GM12878 (cell line): ENCODE data around the gene SLC11A2. TPM values are rescaled to one million over a fixed set of nuclear protein-coding genes. Genes with fewer than 3 reads are reported as not detected.

Source experiments
- ATF7 ChIP-seq: fragments of 450-650 bp; IDR thresholded peaks from 2 replicates; pipeline ENCODE4 v1.6.1; 2016; ENCODE audit warnings: low read depth, mild to moderate bottlenecking
- CEBPB ChIP-seq, 2 experiments: fragments of 150-350 bp in 1 of 2; IDR thresholded peaks; 2 replicates each; pipeline ENCODE4 v1.6.1; 2012 to 2014; ENCODE audit warnings: low read depth in 2 of 2, low read length in 2 of 2, borderline replicate concordance in 1 of 2, inconsistent platforms in 1 of 2
- E2F8 ChIP-seq: fragments of 450-650 bp; IDR thresholded peaks from 2 replicates; pipeline ENCODE4 v1.6.1; 2018; ENCODE audit warnings: mild to moderate bottlenecking, low read depth, moderate library complexity; ENCODE audit not compliant: partially characterized antibody
- EGR1 ChIP-seq, 2 experiments: IDR thresholded peaks; 1 replicate in 1 of 2; 2 replicates in 1 of 2; pipeline ENCODE4 v1.6.1; 2011 to 2012; ENCODE audit warnings: low read depth in 2 of 2, low read length in 2 of 2, borderline replicate concordance in 1 of 2, mild to moderate bottlenecking in 1 of 2, moderate library complexity in 1 of 2
- ESRRA ChIP-seq: IDR thresholded peaks from 2 replicates; pipeline ENCODE4 v1.6.1; 2012; ENCODE audit warnings: mild to moderate bottlenecking, low read length, improper control_type of control experiment
- MXI1 ChIP-seq: fragments of 150-350 bp; IDR thresholded peaks from 2 replicates; pipeline ENCODE4 v1.6.1; 2011; ENCODE audit warnings: low read depth, mild to moderate bottlenecking, inconsistent platforms, low read length, improper control_type of control experiment
- PKNOX1 ChIP-seq: fragments of 450-650 bp; IDR thresholded peaks from 2 replicates; pipeline ENCODE4 v1.6.1; 2016; ENCODE audit warnings: mild to moderate bottlenecking
- POLR2A ChIP-seq: IDR thresholded peaks from 2 replicates; pipeline ENCODE4 v1.6.1; 2011; ENCODE audit warnings: low read depth, mild to moderate bottlenecking, low read length
- POLR2AphosphoS5 ChIP-seq: IDR thresholded peaks from 2 replicates; pipeline ENCODE4 v1.6.1; 2011; ENCODE audit warnings: mild to moderate bottlenecking, low read length, inconsistent platforms
- POU2F2 ChIP-seq: IDR thresholded peaks from 3 replicates; pipeline ENCODE4 v1.6.1; 2011; ENCODE audit warnings: low read depth, mild to moderate bottlenecking, low read length, borderline replicate concordance
- RELA ChIP-seq: fragments of 450-650 bp; IDR thresholded peaks from 2 replicates; pipeline ENCODE4 v1.8.0; 2014; ENCODE audit warnings: borderline replicate concordance; ENCODE audit not compliant: partially characterized antibody
- SMC3 ChIP-seq: IDR thresholded peaks from 2 replicates; pipeline ENCODE4 v1.6.1; 2011; ENCODE audit warnings: low read length, improper control_type of control experiment, borderline replicate concordance
- SREBF1 ChIP-seq: IDR thresholded peaks from 2 replicates; pipeline ENCODE4 v1.6.1; 2012; ENCODE audit warnings: mild to moderate bottlenecking, low read length
- SUZ12 ChIP-seq: fragments of 200-600 bp; sonication (generic); IDR thresholded peaks from one replicate; pipeline ENCODE4 v1.6.1; 2018; ENCODE audit warnings: antibody characterized with exemption, mild to moderate bottlenecking; ENCODE audit not compliant: unreplicated experiment
- ZBTB40 ChIP-seq: fragments of 450-650 bp; IDR thresholded peaks from 2 replicates; pipeline ENCODE4 v1.6.1; 2016; ENCODE audit warnings: mild to moderate bottlenecking, moderate library complexity, borderline replicate concordance
- ZNF207 ChIP-seq: fragments of 450-650 bp; IDR thresholded peaks from 2 replicates; pipeline ENCODE4 v1.6.1; 2014; ENCODE audit warnings: antibody characterized with exemption, mild to moderate bottlenecking, borderline replicate concordance
- ZNF217 ChIP-seq: fragments of 450-650 bp; IDR thresholded peaks from 2 replicates; pipeline ENCODE4 v1.6.1; 2017; ENCODE audit warnings: antibody characterized with exemption, mild to moderate bottlenecking
- ZSCAN29 ChIP-seq: fragments of 450-650 bp; IDR thresholded peaks from 2 replicates; pipeline ENCODE4 v1.6.1; 2017; ENCODE audit warnings: mild to moderate bottlenecking, moderate library complexity
- ZZZ3 ChIP-seq: IDR thresholded peaks from 2 replicates; pipeline ENCODE4 v1.6.1; 2011; ENCODE audit warnings: low read depth; ENCODE audit not compliant: control insufficient read depth, insufficient read length
- polyA plus RNA-seq, 11 experiments: library from polyadenylated mRNA; depleted of rRNA in 4 of 11; unstranded in 6 of 11; stranded (reverse) in 5 of 11; fragments of >200 nt; fragmentation: Nextera tagmentation in 4 of 11; fragmentation: Illumina TruSeq in 1 of 11; extraction: Ambion mirVana in 4 of 11; extraction: Trizol in 1 of 11; gene quantifications; 1 replicate in 1 of 11; 2 replicates in 10 of 11; pipeline versions ENCODE4 v1.2.1 to v1.2.3, GENCODE V29; 2011 to 2016; ENCODE audit warnings: inconsistent platforms in 2 of 11, missing spikeins in 2 of 11, low read depth in 1 of 11
- total RNA-seq, 4 experiments: library from RNA; depleted of rRNA in 3 of 4; stranded (reverse); fragments of >200 nt in 3 of 4; fragmentation: Illumina TruSeq in 1 of 4; extraction: Trizol in 1 of 4; gene quantifications; 2 replicates each; pipeline versions ENCODE4 v1.2.1 to v1.2.3, GENCODE V29; 2013 to 2021
- TF ChIP-seq, protein P1 (sequence below): IDR thresholded peaks from 2 replicates; pipeline ENCODE4 v1.6.1; 2012; ENCODE audit warnings: low read depth, low read length, improper control_type of control experiment

SLC11A2 gene
- total and polyA plus RNA-seq, 10 of the 15 experiments (the other 5 are each of a cell fraction or from before 2014, with no cell fraction given): 6.2 to 29.4 (median 15.6) TPM

DNA sequence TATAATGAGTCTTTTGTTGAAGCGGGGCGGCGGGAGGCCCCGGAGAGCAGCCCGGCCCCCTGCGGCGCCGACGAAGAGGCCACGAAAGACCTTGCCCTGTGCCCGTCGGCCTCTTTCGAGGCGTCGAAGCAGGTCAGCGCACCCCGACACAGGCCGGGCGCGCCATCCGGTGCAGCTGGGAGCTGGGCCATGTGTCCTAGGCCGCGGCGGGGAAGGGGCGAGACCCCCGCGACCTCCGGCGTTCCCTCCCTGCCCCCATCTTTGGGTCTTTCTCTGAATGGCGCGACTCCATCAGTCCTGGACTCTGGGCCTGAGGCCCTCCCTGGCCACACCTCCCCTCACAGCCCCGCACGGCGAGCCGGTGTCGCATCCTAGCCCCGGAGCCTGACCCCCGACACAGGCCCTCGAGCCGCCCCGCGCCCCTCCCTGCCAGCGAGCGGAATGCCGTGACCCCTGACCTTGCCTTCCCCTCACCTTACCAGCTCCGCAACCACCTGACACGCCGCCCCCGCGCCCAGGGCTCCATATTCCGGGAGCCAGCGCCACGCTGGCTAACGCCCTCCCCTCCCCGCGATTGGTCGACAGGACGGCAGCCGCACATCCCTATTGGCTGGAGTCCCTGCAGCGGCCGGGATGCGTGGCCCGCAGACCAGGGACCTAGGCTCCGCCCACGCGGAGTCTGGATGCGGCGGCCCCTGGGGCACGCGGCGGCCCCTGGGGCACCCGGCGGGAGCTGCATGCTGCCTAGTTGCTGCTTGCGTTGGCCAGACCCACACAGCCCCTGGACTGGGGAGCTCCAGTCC, at the start of gene SLC11A2 (continued):
- TF ChIP-seq E2F8 (no peak), ZNF207 (no peak), POU2F2 (no peak), ESRRA (no peak), PKNOX1 (0 out of 2 replicates have a peak, but pooled peaks have one; percentile 14), ZBTB40 (no peak), ZNF217 (no peak), EGR1 (IDR thresholded peaks at IDR 0.05; ENCODE audit: borderline replicate concordance in 1 of 2, low read depth in 2 of 2, low read length in 2 of 2) (peak in 1 of 2 experiments; percentile 95; a peak in 2 of 3 replicates), ATF7 (no peak), ZZZ3 (no peak), CEBPB (IDR thresholded peaks at IDR 0.05; ENCODE audit: borderline replicate concordance in 1 of 2, low read depth in 2 of 2, low read length in 2 of 2) (no peak), RELA (peak; percentile 27), ZSCAN29 (0 out of 2 replicates have a peak, but pooled peaks have one; percentile 36), SMC3 (0 out of 2 replicates have a peak, but pooled peaks have one; percentile 17), POLR2AphosphoS5 (no peak; the same call in 1 of the 2 replicates), MXI1 (peak; percentile 74), SUZ12 (no peak), SREBF1 (no peak), POLR2A (peak; percentile 83)
- TF ChIP-seq, protein P1, sequence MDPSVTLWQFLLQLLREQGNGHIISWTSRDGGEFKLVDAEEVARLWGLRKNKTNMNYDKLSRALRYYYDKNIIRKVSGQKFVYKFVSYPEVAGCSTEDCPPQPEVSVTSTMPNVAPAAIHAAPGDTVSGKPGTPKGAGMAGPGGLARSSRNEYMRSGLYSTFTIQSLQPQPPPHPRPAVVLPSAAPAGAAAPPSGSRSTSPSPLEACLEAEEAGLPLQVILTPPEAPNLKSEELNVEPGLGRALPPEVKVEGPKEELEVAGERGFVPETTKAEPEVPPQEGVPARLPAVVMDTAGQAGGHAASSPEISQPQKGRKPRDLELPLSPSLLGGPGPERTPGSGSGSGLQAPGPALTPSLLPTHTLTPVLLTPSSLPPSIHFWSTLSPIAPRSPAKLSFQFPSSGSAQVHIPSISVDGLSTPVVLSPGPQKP: no peak
